ENCODE data around the gene MTMR2. TPM values are rescaled to one million over a fixed set of nuclear protein-coding genes. Genes with fewer than 3 reads are reported as not detected.
A peak's percentile ranks its signal among the peaks of the same experiment; 100 is the strongest.

Gene MTMR2
- total and polyA plus RNA-seq, 2 donors: 20.5 to 43.9 TPM

DNA sequence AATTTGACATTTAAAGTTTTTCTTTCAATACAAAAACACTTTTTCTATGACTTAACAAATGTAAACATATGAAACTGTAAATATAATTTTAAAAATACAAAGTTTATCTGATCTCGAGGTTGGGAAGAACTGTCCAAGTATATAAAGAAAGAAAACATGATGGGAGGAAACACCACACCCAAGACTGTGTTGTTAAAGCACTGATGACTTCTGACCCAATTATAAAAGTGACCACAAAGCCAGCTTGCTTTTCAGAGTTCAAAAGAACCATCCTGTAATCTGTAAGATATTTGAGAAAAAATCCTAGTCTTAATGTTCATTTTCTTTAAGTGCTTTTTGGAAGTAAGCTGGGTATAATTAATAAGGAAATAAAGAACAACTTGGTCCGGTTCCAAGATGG lies 118.0 kb downstream of the MTMR2 start:
- no peaks in the 10 kb centered on the region for H3K4me1 ChIP-seq (ENCODE audit: insufficient read depth)
- WGBS: 79% methylated on average over 2 of the region's 2 CpGs
- DNase-seq (ENCODE audit: extremely low spot score): no peak
- no peak overlapping the region for H3K27ac ChIP-seq (ENCODE audit: low read depth)
- peaks cover 4% of the 10 kb centered on the region for H3K36me3 ChIP-seq (ENCODE audit: insufficient read depth)
- H3K4me3 ChIP-seq (ENCODE audit: low read depth, low read length): no peak overlapping the region

DNA sequence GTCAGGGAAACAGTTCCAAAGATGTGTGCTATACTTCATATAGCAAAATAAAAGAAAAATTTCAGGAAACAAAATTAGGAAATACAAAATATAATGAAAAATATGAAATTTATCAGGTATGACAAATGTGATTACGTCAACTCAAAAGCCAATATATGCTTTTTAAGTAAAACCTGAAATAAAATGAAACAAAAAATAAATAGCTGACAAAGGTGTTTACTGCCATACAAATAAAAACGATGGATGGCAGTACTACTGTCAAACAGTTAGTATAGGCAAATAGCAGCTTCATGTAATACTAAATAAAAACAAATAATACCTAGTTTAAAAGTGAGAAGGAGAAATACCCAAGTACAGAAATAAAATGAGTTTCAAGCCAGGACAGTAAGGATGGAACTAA lies 119.9 kb downstream of the MTMR2 start:
- DNase-seq (ENCODE audit: extremely low spot score): no peak
- no peak overlapping the region for H3K4me3 ChIP-seq (ENCODE audit: low read depth, low read length)
- no peak overlapping the region for H3K27ac ChIP-seq (ENCODE audit: low read depth)
- 96% methylated on average over 2 of the region's 2 CpGs for WGBS
- H3K4me1 ChIP-seq (ENCODE audit: insufficient read depth): no peaks in the 10 kb centered on the region
- peaks cover 7% of the 10 kb centered on the region for H3K36me3 ChIP-seq (ENCODE audit: insufficient read depth)

DNA sequence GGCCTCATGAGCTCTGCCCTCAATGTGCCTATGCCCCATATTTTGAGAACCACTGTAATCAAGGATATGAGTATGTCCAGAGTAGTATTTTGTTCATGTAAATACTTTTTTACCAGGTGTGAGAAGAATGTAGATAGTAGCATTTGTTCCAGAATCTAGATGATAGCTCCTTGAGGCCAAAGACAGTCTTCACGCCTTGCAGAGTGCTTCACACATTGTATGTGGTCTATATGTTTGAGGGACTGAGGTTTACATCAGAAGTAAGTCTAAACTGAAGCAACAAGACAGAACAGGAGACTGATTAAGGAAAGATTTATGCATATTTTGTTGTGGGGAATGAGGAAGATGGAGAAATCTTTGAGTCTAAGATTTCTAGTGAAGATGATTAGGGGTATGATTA lies 121.1 kb downstream of the MTMR2 start:
- Histone ChIP-seq H3K4me1 (ENCODE audit: insufficient read depth) (no peaks in the 10 kb centered on the region), H3K27ac (ENCODE audit: low read depth) (no peak overlapping the region), H3K4me3 (ENCODE audit: low read depth, low read length) (no peak overlapping the region), H3K36me3 (ENCODE audit: insufficient read depth) (peaks cover 7% of the 10 kb centered on the region)
- 97% methylated on average over 1 of the region's 1 CpG for WGBS
- no peak for DNase-seq (ENCODE audit: extremely low spot score)

DNA sequence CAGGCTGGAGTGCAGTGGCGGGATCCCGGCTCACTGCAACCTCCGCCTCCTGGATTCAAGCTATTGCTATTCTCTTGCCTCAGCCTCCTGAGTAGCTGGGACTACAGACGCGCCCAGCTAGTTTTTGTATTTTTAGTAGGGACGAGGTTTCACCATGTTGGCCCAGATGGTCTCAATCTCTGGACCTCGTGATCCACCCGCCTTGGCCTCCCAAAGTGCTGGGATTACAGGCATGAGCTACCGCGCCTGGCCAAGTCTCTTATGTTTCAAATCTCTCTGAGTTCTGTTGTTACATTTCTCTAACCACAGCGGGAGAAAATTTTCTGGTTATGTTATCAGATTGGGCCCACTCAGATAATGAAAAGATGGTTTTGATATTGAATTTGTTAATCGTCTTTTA lies 123.5 kb downstream of the MTMR2 start:
- no peak for DNase-seq (ENCODE audit: extremely low spot score)
- Histone ChIP-seq H3K4me3 (ENCODE audit: low read depth, low read length) (no peak overlapping the region), H3K4me1 (ENCODE audit: insufficient read depth) (no peaks in the 10 kb centered on the region), H3K27ac (ENCODE audit: low read depth) (no peak overlapping the region), H3K36me3 (ENCODE audit: insufficient read depth) (peaks cover 7% of the 10 kb centered on the region)
- WGBS: 92% methylated on average over 12 of the region's 12 CpGs

DNA sequence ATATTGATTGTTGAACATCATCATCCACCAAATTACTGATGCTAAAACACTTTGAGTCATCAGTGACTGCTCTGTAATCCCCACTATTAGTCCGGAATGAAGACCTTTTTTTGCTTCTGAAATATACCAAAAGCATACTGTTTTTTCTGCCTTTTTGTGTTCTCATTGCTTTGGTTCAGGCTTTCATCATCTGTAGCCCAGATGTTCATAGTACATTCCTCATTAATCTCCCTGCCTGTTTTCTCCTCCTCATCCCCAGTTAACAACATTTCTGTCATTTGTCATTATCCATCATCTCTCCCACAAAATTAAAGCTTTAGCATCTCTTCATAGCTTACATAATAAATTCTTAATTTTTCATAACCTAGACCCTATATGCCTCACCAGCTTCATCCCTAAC lies 124.4 kb downstream of the MTMR2 start:
- H3K36me3 ChIP-seq (ENCODE audit: insufficient read depth): peaks cover 7% of the 10 kb centered on the region
- WGBS: 85% methylated on average over 1 of the region's 1 CpG
- DNase-seq (ENCODE audit: extremely low spot score): no peak
- no peaks in the 10 kb centered on the region for H3K4me1 ChIP-seq (ENCODE audit: insufficient read depth)
- H3K27ac ChIP-seq (ENCODE audit: low read depth): no peak overlapping the region
- H3K4me3 ChIP-seq (ENCODE audit: low read depth, low read length): no peak overlapping the region

DNA sequence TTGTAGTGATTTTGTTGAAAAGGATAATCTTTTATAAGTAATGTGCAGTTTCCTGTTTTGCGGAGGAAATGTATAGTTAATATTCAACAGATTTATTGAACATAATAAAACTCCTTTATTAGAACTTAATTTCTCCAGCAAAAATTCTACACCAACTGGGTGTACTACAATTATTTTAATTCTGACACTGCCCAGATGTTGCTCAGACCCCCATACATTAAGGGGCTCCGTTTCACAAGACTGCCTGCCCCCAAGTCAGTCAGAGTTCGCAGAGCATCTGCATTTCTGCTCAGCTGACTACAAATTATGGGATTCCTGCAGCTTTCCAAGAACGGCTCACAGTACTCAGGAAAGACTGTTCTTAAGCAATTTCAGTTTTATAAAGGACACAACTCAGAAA lies 127.4 kb downstream of the MTMR2 start:
- Histone ChIP-seq H3K4me1 (ENCODE audit: insufficient read depth) (peaks cover 2% of the 10 kb centered on the region), H3K4me3 (ENCODE audit: low read depth, low read length) (no peak overlapping the region), H3K27ac (ENCODE audit: low read depth) (no peak overlapping the region), H3K36me3 (ENCODE audit: insufficient read depth) (peaks cover 3% of the 10 kb centered on the region)
- WGBS: 64% methylated on average over 4 of the region's 4 CpGs
- DNase-seq (ENCODE audit: extremely low spot score): no peak

DNA sequence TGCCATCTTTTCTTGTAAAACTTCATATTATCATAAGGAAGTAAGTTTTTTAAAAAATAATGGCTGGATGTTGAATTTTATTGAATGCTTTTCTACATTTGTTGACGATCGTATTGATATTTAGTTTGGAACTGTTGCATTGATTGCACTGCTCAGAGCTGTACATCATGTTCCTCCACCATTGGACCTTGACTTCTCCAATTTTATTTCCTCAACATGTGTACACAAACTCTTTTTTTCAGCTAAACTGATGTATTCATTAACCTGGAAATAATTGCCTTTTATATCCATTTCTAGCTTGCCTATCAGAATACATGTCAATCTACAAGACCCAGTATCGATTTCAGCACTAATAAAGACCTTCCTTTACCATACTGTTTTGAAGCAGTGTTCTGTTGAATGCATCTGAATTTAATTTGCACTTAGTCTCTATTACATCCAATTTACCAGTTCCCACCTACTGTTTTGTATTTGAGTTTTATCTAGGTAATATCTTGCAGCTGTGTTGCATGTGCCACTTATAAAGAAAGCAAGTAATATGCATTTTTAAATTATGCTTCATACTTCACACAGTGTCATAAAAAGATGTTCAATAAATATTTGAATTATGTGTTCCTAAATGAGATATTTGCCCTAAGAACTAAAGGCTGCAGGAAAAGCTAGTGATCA lies 128.1 kb downstream of the MTMR2 start:
- Histone ChIP-seq H3K4me1 (ENCODE audit: insufficient read depth) (peaks cover 2% of the 10 kb centered on the region), H3K27ac (ENCODE audit: low read depth) (no peak overlapping the region), H3K36me3 (ENCODE audit: insufficient read depth) (peaks cover 3% of the 10 kb centered on the region), H3K4me3 (ENCODE audit: low read depth, low read length) (no peak overlapping the region)
- 90% methylated on average over 3 of the region's 3 CpGs for WGBS
- no peak for DNase-seq (ENCODE audit: extremely low spot score)

DNA sequence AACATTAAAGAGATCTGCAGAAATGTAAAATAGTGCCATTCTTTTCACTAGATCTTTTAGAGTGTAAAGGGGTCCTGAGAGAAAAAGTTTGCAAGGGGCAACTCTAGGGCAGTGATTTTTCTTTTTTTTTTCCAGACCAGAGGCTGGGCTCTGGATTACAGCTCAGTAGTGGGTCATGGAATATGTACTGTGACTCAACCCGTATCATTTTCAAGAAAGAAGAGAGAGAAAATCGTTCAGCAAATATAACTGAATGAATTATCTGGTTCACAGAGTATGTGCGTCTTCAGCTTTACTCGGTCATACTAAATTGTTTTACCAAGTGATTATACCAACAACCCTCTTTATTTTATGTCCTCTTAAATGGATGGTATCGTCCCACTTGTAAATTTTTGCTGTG lies 129.8 kb downstream of the MTMR2 start:
- 89% methylated on average over 5 of the region's 5 CpGs for whole genome bisulfite sequencing
- H3K27ac ChIP-seq (ENCODE audit: low read depth): no peak overlapping the region
- peaks cover 2% of the 10 kb centered on the region for H3K4me1 ChIP-seq (ENCODE audit: insufficient read depth)
- H3K36me3 ChIP-seq (ENCODE audit: insufficient read depth): no peaks in the 10 kb centered on the region
- DNase-seq (ENCODE audit: extremely low spot score): no peak
- no peak overlapping the region for H3K4me3 ChIP-seq (ENCODE audit: low read depth, low read length)

DNA sequence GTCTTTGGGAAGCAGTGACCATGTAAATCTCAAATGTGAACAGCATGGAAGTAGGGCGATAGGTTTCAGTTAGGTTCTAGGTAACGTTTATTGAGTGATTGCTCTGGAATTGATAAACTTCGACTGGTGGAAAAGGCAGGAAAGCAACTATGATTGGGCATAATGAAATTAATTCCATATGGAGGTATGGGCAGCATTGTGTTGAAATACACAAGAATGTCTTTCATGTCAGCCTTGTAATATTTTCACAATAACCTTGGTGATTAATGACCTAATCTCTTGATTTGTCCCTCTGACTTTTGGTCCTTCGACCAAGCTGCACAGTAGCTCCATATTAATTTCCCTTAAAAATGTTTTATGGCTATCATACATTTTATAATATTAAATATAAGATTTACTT lies 130.8 kb downstream of the MTMR2 start:
- WGBS: 87% methylated on average over 4 of the region's 4 CpGs
- Histone ChIP-seq H3K36me3 (ENCODE audit: insufficient read depth) (no peaks in the 10 kb centered on the region), H3K27ac (ENCODE audit: low read depth) (no peak overlapping the region), H3K4me1 (ENCODE audit: insufficient read depth) (peaks cover 2% of the 10 kb centered on the region), H3K4me3 (ENCODE audit: low read depth, low read length) (no peak overlapping the region)
- DNase-seq (ENCODE audit: extremely low spot score): no peak

DNA sequence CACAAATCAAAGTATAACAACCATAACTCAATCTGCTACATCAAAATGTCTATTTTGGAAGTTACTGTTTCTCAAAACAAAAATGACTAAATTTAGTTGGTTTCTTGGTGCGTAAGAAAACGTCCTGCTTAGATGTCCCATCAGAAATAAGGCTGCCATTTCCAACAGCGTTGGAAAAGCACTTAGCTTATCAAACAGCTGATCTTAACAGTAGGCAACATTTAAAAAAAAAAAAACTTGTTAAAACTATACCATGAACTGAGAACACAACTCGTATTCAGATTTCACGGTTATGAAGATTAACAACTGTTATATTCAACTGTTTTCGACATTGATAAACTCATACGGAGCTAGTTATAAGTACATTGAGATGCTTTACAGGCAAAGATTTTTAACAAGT lies 131.2 kb downstream of the MTMR2 start:
- Histone ChIP-seq H3K4me3 (ENCODE audit: low read depth, low read length) (no peak overlapping the region), H3K4me1 (ENCODE audit: insufficient read depth) (peaks cover 2% of the 10 kb centered on the region), H3K36me3 (ENCODE audit: insufficient read depth) (no peaks in the 10 kb centered on the region), H3K27ac (ENCODE audit: low read depth) (no peak overlapping the region)
- WGBS: 92% methylated on average over 7 of the region's 7 CpGs
- DNase-seq (ENCODE audit: extremely low spot score): no peak

DNA sequence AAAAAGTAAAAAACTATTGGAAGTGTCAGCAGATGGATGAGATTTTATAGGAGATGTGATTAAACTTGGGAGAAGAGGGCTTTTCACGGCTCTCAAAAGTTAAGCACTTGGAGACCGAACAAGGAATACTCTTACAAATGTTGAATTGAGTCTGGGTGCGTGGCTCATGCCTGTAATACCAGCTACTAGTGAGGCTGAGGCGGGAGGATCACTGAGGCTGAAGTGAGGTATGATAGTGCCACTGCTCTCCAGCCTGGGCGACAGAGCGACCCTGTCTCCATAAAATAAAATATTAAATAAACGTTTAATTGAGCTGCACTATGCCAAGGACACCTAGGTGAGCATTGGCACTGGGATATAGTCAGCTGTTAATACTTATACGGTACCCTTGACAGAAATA lies 131.7 kb downstream of the MTMR2 start:
- H3K4me3 ChIP-seq (ENCODE audit: low read depth, low read length): no peak overlapping the region
- H3K36me3 ChIP-seq (ENCODE audit: insufficient read depth): no peaks in the 10 kb centered on the region
- no peak overlapping the region for H3K27ac ChIP-seq (ENCODE audit: low read depth)
- H3K4me1 ChIP-seq (ENCODE audit: insufficient read depth): peaks cover 2% of the 10 kb centered on the region
- WGBS: 87% methylated on average over 8 of the region's 8 CpGs
- DNase-seq (ENCODE audit: extremely low spot score): no peak

DNA sequence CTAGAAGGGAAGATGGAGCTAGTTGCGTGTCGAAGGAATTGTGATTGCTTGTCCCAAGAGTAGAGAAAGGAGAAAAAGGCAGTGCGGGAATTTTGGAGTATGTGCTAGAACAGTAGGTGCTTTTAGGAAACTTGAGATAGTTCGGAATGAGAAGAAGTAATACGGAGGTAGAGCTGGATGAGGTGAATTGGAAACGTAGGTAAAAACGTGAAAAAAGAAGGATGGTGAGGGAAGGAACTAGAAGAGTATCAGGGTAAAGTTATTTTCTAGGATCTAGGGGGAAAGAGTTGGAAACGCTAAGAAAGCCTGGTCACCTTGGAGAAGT lies 132.2 kb downstream of the MTMR2 start:
- H3K27ac ChIP-seq (ENCODE audit: low read depth): no peak overlapping the region
- 51% methylated on average over 8 of the region's 8 CpGs for WGBS
- H3K36me3 ChIP-seq (ENCODE audit: insufficient read depth): no peaks in the 10 kb centered on the region
- peaks cover 2% of the 10 kb centered on the region for H3K4me1 ChIP-seq (ENCODE audit: insufficient read depth)
- no peak for DNase-seq (ENCODE audit: extremely low spot score)
- no peak overlapping the region for H3K4me3 ChIP-seq (ENCODE audit: low read depth, low read length)

DNA sequence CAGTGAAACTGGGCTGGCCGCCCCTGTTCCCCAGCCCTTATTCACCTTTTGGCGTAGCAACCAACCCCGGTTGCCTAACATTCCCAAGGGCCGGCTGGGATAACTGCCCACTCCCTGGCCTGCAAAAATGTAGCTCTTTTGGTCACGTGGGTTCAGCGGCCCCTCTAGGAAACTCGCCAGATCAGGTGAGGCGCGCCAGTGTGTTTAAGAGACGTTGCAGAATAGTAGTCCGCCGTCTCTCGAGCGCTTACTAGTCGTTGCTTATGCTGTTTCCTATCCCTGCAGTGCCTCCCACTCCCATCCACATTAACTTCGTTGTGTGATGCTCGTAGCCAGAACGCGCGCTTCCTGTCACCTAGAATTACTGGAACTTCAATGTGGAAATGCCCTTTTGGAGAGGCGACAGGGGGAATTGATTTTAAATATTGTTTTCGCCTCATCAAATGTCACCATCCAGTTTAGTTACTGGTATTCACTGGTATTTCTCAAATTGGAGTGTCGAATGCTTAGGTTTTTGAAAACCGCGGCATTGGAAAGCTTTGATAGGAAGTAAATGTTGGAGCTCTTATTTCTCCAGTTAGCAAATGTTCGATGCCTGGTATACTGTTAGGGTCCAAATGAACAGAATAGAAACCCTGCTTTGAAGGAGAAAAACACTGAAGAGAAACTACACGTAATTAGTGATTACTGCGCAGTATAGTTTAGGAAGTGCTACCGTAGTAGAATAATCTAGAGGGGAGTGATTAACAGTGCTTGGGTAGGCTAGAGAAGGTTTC lies 132.8 kb downstream of the MTMR2 start:
- Histone ChIP-seq H3K4me3 (ENCODE audit: low read depth, low read length) (peak overlapping the region; percentile 83), H3K36me3 (ENCODE audit: insufficient read depth) (no peaks in the 10 kb centered on the region), H3K27ac (ENCODE audit: low read depth) (peak overlapping the region; percentile 94), H3K4me1 (ENCODE audit: insufficient read depth) (peaks cover 2% of the 10 kb centered on the region)
- 4% methylated on average over 29 of the region's 29 CpGs for WGBS
- DNase-seq (ENCODE audit: extremely low spot score): peak; percentile 59

DNA sequence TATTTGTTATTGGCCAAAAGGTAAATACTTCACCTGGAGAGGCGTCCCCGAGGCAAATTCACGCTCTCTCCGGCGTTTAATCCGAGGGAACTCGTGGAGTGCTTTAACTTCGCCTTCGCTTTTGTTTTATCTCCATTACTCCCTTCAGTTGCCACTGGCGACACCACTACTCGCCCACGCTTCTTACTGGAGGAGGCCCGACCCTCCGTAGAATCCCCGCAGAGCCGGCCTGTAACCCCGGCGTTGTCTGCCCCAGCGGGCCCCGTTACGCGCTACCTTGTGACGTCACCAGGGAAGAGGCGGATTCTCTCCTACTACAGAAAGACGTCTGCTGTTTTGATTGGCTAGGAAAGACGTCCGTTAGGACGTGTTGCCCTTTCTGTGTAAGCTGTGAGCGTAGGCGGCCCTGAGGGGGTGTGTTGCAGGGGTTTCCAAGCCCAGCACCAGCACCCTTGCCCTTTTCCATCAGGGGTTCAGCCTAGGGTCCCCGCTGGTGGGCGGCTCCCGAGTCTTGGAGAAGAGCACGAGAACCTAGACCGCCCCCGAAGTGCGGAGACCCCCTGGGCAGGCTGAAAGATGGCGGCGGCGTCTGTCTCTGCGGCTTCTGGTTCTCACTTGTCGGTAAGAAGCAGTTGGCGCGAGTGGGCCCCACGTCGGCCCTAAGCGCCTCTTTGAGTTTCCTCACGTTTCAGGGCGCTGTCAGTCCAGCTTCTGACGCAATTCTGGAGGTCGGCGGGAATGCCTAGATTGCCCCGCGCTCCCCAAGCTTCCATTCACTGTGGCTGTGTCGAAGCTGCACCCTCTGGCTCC lies 133.6 kb downstream of the MTMR2 start, which contains the start of gene CEP57:
TSS of gene CEP57 (plus strand) at position 376 of the 810 bp plus-strand sequence. CDS start at position 577, 201 bp downstream.
- under 1% methylated on average over 55 of the region's 55 CpGs for WGBS
- Histone ChIP-seq H3K27ac (ENCODE audit: low read depth) (peak within 1 kb of the TSS; percentile 100), H3K4me1 (ENCODE audit: insufficient read depth) (peaks cover 2% of the 10 kb centered on the region), H3K36me3 (ENCODE audit: insufficient read depth) (peaks cover 2% of the 10 kb centered on the region), H3K4me3 (ENCODE audit: low read depth, low read length) (peak within 1 kb of the TSS; percentile 83)
- peak; percentile 98 for DNase-seq (ENCODE audit: extremely low spot score)
